ENCODE data around the gene RPS6KC1. TPM values are rescaled to one million over a fixed set of nuclear protein-coding genes. Genes with fewer than 3 reads are reported as not detected.

The RPS6KC1 gene
- total RNA-seq (2022; extraction: Qiagen RNA extraction): 8.3 to 12.4 TPM (median 10.9 TPM) in 5 replicates

GRCh38 chr1:213051127-213051880 lies at the start of gene RPS6KC1:
RPS6KC1 (plus strand) TSS chr1:213051241; CDS start chr1:213051405, 164 bp downstream.

GRCh38 chr1:213015099-213016050 lies 35.7 kb upstream of the RPS6KC1 start, which contains the start of gene ANGEL2:
ANGEL2 (minus strand) TSS chr1:213015867; CDS start chr1:213015671, 196 bp downstream.

Other genes starting within 250 kb of the RPS6KC1 start
- gene SPATA45, start 203.6 kb upstream of the RPS6KC1 start, total RNA-seq (2022; extraction: Qiagen RNA extraction): 0.28 TPM in 2 of 5 replicates, not detected in the others
- gene FLVCR1, start 193.0 kb upstream of the RPS6KC1 start, total RNA-seq (2022; extraction: Qiagen RNA extraction): 14.3 to 18.3 TPM (median 15.8 TPM) in 5 replicates
- 2.8 to 4.0 TPM (median 3.7 TPM) in 5 replicates for gene VASH2, start 100.7 kb upstream of the RPS6KC1 start, total RNA-seq (2022; extraction: Qiagen RNA extraction)
- gene ANGEL2, start 35.4 kb upstream of the RPS6KC1 start, total RNA-seq (2022; extraction: Qiagen RNA extraction): 14.1 to 19.8 TPM (median 16.6 TPM) in 5 replicates

Data from A549 treated with CORT108297 at 1 μM for 4 hours (cell line).